OCI-LY1 (cell line): ENCODE measurements around the gene CCDC9B.

Source experiments
- H2AFZ ChIP-seq: fragments of 200-600 bp; sonication (generic), shearing (Covaris generic); 2 replicates; pipeline ENCODE4 v1.6.0; 2014; ENCODE audit warnings: antibody characterized with exemption, mild to moderate bottlenecking, low read length
- H3F3A ChIP-seq: fragments of 200-600 bp; sonication (generic), shearing (Covaris generic); 2 replicates; pipeline ENCODE4 v1.6.0; 2014; ENCODE audit warnings: mild to moderate bottlenecking, antibody characterized with exemption, low read length, moderate library complexity; ENCODE audit not compliant: insufficient read depth
- H3K27ac ChIP-seq: fragments of 200-600 bp; sonication (generic); 2 replicates; pipeline ENCODE4 v1.5.1; 2014; ENCODE audit warnings: low read length, mixed run types, mild to moderate bottlenecking, low read depth; ENCODE audit not compliant: poor library complexity, severe bottlenecking
- H3K27me3 ChIP-seq: fragments of 200-600 bp; sonication (generic); 2 replicates; pipeline ENCODE4 v1.6.0; 2014; ENCODE audit warnings: antibody characterized with exemption, mild to moderate bottlenecking, low read length, moderate library complexity; ENCODE audit not compliant: insufficient read depth
- H3K36me3 ChIP-seq: fragments of 200-600 bp; sonication (generic); 2 replicates; pipeline ENCODE4 v1.6.1; 2014; ENCODE audit warnings: mild to moderate bottlenecking, antibody characterized with exemption, low read length, moderate library complexity, mixed read lengths; ENCODE audit not compliant: insufficient read depth
- H3K4me1 ChIP-seq: fragments of 200-600 bp; sonication (generic); 2 replicates; pipeline ENCODE4 v1.5.1; 2014; ENCODE audit warnings: mild to moderate bottlenecking, low read length, moderate library complexity; ENCODE audit not compliant: insufficient read depth, severe bottlenecking
- H3K4me2 ChIP-seq: fragments of 200-600 bp; sonication (generic), shearing (Covaris generic); 2 replicates; pipeline ENCODE4 v1.6.1; 2014; ENCODE audit warnings: low read length
- H3K4me3 ChIP-seq: fragments of 200-600 bp; sonication (generic); 2 replicates; pipeline ENCODE4 v1.5.1; 2014; ENCODE audit warnings: low read length, low read depth, mild to moderate bottlenecking, mixed read lengths; ENCODE audit not compliant: poor library complexity, severe bottlenecking
- H3K79me2 ChIP-seq: fragments of 200-600 bp; shearing (Covaris generic); 2 replicates; pipeline ENCODE4 v1.6.1; 2016; ENCODE audit warnings: mixed run types, low read length, mixed read lengths; ENCODE audit not compliant: insufficient read depth
- H3K9ac ChIP-seq: fragments of 200-600 bp; sonication (generic), shearing (Covaris generic); 2 replicates; pipeline ENCODE4 v1.6.1; 2014; ENCODE audit warnings: mild to moderate bottlenecking, low read length, mixed read lengths
- H3K9me2 ChIP-seq: fragments of 200-600 bp; sonication (generic), shearing (Covaris generic); 2 replicates; pipeline ENCODE4 v1.6.1; 2014; ENCODE audit warnings: low read depth, mild to moderate bottlenecking, low read length, mixed read lengths
- H3K9me3 ChIP-seq: fragments of 200-600 bp; shearing (Covaris generic); 2 replicates; pipeline ENCODE4 v1.6.1; 2014; ENCODE audit warnings: low read length, mixed read lengths
- H4K20me1 ChIP-seq: fragments of 200-600 bp; sonication (generic), shearing (Covaris generic); 2 replicates; pipeline ENCODE4 v1.6.0; 2016; ENCODE audit warnings: mild to moderate bottlenecking, low read length; ENCODE audit not compliant: insufficient read depth
- CTCF ChIP-seq: fragments of 200-600 bp; sonication (generic), shearing (Covaris generic); IDR thresholded peaks from 2 replicates; pipeline ENCODE4 v1.5.1; 2017; ENCODE audit warnings: mild to moderate bottlenecking, antibody characterized with exemption, low read length, moderate library complexity, mixed read lengths
- EZH2 ChIP-seq: fragments of 200-600 bp; sonication (generic), shearing (Covaris generic); IDR thresholded peaks from 2 replicates; pipeline ENCODE4 v1.8.0; 2017; ENCODE audit warnings: borderline replicate concordance, mixed run types, mild to moderate bottlenecking, antibody characterized with exemption, low read length, moderate library complexity, mixed read lengths

CCDC9B gene

GRCh38 chr15:40357723-40358470 lies 17.2 kb upstream of the CCDC9B start, which contains the start of gene DISP2:
DISP2 (plus strand) TSS chr15:40358219; CDS start chr15:40358322, 103 bp downstream.
- Histone ChIP-seq H3K79me2 (no peaks in the 10 kb centered on the region), H3K4me3 (peak within 1 kb of the TSS; percentile 66), H3F3A (no peaks in the 10 kb centered on the region), H2AFZ (0 out of 2 replicates have a peak within 1 kb of the TSS, but pooled peaks have one; percentile 1), H3K27ac (no peak within 1 kb of the TSS), H3K27me3 (no peaks in the 10 kb centered on the region), H3K36me3 (no peaks in the 10 kb centered on the region), H3K4me1 (peaks cover 13% of the 10 kb centered on the region), H3K4me2 (peak within 1 kb of the TSS; percentile 98), H3K9ac (peak within 1 kb of the TSS; percentile 55; the same call in 1 of the 2 replicates), H3K9me3 (no peaks in the 10 kb centered on the region), H4K20me1 (no peaks in the 10 kb centered on the region), H3K9me2 (no peaks in the 10 kb centered on the region)
- TF ChIP-seq EZH2 (no peak), CTCF (no peak)

GRCh38 chr15:40357246-40357645 lies 16.5 kb upstream of the CCDC9B start:
- H3K27ac ChIP-seq = no peak overlapping the region
- no peaks in the 10 kb centered on the region for H3F3A ChIP-seq
- no peaks in the 10 kb centered on the region for H3K36me3 ChIP-seq
- H3K9me3 ChIP-seq = no peaks in the 10 kb centered on the region
- H4K20me1 ChIP-seq = no peaks in the 10 kb centered on the region
- no peak for TF ChIP-seq EZH2
- TF ChIP-seq CTCF = no peak
- H3K9ac ChIP-seq = no peak overlapping the region
- H3K9me2 ChIP-seq = no peaks in the 10 kb centered on the region
- no peaks in the 10 kb centered on the region for H3K27me3 ChIP-seq
- H3K4me3 ChIP-seq = peak overlapping the region; percentile 66
- H3K4me2 ChIP-seq = peak overlapping the region; percentile 98
- H3K79me2 ChIP-seq = no peaks in the 10 kb centered on the region
- peaks cover 13% of the 10 kb centered on the region for H3K4me1 ChIP-seq
- H2AFZ ChIP-seq = no peak overlapping the region

- no peak overlapping the region for H3K4me2 ChIP-seq
- no peak for TF ChIP-seq CTCF
- TF ChIP-seq EZH2 = no peak
- peaks cover 13% of the 10 kb centered on the region for H3K4me1 ChIP-seq
- no peak overlapping the region for H2AFZ ChIP-seq
- H3F3A ChIP-seq = no peaks in the 10 kb centered on the region
- no peaks in the 10 kb centered on the region for H3K79me2 ChIP-seq
- H3K9me2 ChIP-seq = no peaks in the 10 kb centered on the region
- no peak overlapping the region for H3K4me3 ChIP-seq
- no peak overlapping the region for H3K27ac ChIP-seq
- H3K9me3 ChIP-seq = no peaks in the 10 kb centered on the region
- H3K9ac ChIP-seq = no peak overlapping the region
- H4K20me1 ChIP-seq = no peaks in the 10 kb centered on the region
- no peaks in the 10 kb centered on the region for H3K36me3 ChIP-seq
- no peaks in the 10 kb centered on the region for H3K27me3 ChIP-seq
Observed at GRCh38 chr15:40355976-40356585, 15.3 kb upstream of the CCDC9B start.
